WTC11 (cell line): ENCODE measurements around the gene ATP7A. TPM values are rescaled to one million over a fixed set of nuclear protein-coding genes. Genes with fewer than 3 reads are reported as not detected.
"Not testable (repeated sequence)": the region's sequence is repeated elsewhere in the genome, so short reads cannot be mapped to it uniquely, and the experiment has no call there.

Experiments
- ATAC-seq: fragments of 200-7000 bp; cut with Tn5 transposase; 2 replicates; pipeline ENCODE4 v1.10.0; 2021; ENCODE audit warnings: mild to moderate bottlenecking, moderate library complexity
- CTCF ChIA-PET: fragments of 300-600 bp; sonication (Branson Sonifier 250); formaldehyde crosslinking; loops from one replicate; lab custom pipeline; 2021; ENCODE audit warnings: antibody characterized with exemption; lab: Charles Lee
- POLR2A ChIA-PET: fragments of 350-600 bp; sonication (Branson Sonifier 250); formaldehyde crosslinking; loops from one replicate; lab custom pipeline; 2021; ENCODE audit warnings: antibody characterized with exemption; lab: Charles Lee
- DNase-seq: peaks from one replicate; pipeline ENCODE4 v3.0.0; 2021; ENCODE audit warnings: low spot score
- H3K27ac Mint-ChIP-seq: 2 replicates; pipeline ENCODE4 v1.8.0; 2021; ENCODE audit warnings: mixed read lengths
- H3K27me3 Mint-ChIP-seq: 2 replicates; pipeline ENCODE4 v1.8.0; 2021; ENCODE audit warnings: low read depth, mild to moderate bottlenecking, moderate library complexity, mixed read lengths
- H3K36me3 Mint-ChIP-seq: 2 replicates; pipeline ENCODE4 v1.8.0; 2021; ENCODE audit warnings: mixed read lengths
- H3K4me1 Mint-ChIP-seq: 2 replicates; pipeline ENCODE4 v1.8.0; 2022; ENCODE audit warnings: mixed read lengths
- H3K4me3 Mint-ChIP-seq: 2 replicates; pipeline ENCODE4 v1.8.0; 2021; ENCODE audit warnings: mild to moderate bottlenecking, moderate library complexity, mixed read lengths
- H3K9me3 Mint-ChIP-seq: 2 replicates; pipeline ENCODE4 v1.8.0; 2021; ENCODE audit warnings: mixed read lengths
- AFF4 ChIP-seq: sonication (generic); formaldehyde crosslinking; IDR thresholded peaks from 2 replicates; pipeline ENCODE4 v1.8.1; 2023; ENCODE audit warnings: mild to moderate bottlenecking, missing genetic modification reagents, borderline replicate concordance
- E2F5 ChIP-seq: sonication (generic); formaldehyde crosslinking; IDR thresholded peaks from 2 replicates; pipeline ENCODE4 v1.8.1; 2022; ENCODE audit warnings: mild to moderate bottlenecking, moderate library complexity, missing genetic modification reagents
- ESRRA ChIP-seq: sonication (generic); formaldehyde crosslinking; IDR thresholded peaks from 2 replicates; pipeline ENCODE4 v1.8.1; 2022; ENCODE audit warnings: mild to moderate bottlenecking, missing genetic modification reagents, borderline replicate concordance
- FOXJ3 ChIP-seq: sonication (generic); formaldehyde crosslinking; IDR thresholded peaks from 2 replicates; pipeline ENCODE4 v1.9.0; 2021; ENCODE audit warnings: missing genetic modification reagents, mild to moderate bottlenecking, borderline replicate concordance
- FOXP4 ChIP-seq: sonication (generic); formaldehyde crosslinking; IDR thresholded peaks from 2 replicates; pipeline ENCODE4 v1.8.0; 2022; ENCODE audit warnings: mild to moderate bottlenecking, missing genetic modification reagents
- GRHL2 ChIP-seq: fragments of 250-450 bp; sonication (Bioruptor Pico); IDR thresholded peaks from 2 replicates; pipeline ENCODE4 v1.8.0; 2022; ENCODE audit warnings: mild to moderate bottlenecking, moderate library complexity; ENCODE audit not compliant: insufficient replicate concordance, severe bottlenecking
- GTF2I ChIP-seq: fragments of 250-450 bp; sonication (Bioruptor Pico); conservative IDR thresholded peaks from 2 replicates; pipeline ENCODE4 v1.4.0; 2021; ENCODE audit warnings: mild to moderate bottlenecking
- JUN ChIP-seq: sonication (generic); formaldehyde crosslinking; IDR thresholded peaks from 2 replicates; pipeline ENCODE4 v1.8.0; 2023; ENCODE audit warnings: mild to moderate bottlenecking, missing genetic modification reagents
- KAT7 ChIP-seq: sonication (generic); formaldehyde crosslinking; IDR thresholded peaks from 2 replicates; pipeline ENCODE4 v1.8.1; 2023; ENCODE audit warnings: missing genetic modification reagents, mild to moderate bottlenecking, borderline replicate concordance
- MYBL2 ChIP-seq: sonication (generic); formaldehyde crosslinking; IDR thresholded peaks from 2 replicates; pipeline ENCODE4 v1.8.1; 2023; ENCODE audit warnings: mild to moderate bottlenecking, moderate library complexity, missing genetic modification reagents
- NFATC4 ChIP-seq: fragments of 250-450 bp; sonication (Bioruptor Pico); IDR thresholded peaks from 2 replicates; pipeline ENCODE4 v1.9.0; 2021; ENCODE audit warnings: mild to moderate bottlenecking
- NR2C2 ChIP-seq: sonication (generic); formaldehyde crosslinking; IDR thresholded peaks from 2 replicates; pipeline ENCODE4 v1.8.0; 2022; ENCODE audit warnings: mild to moderate bottlenecking, missing genetic modification reagents
- NR3C1 ChIP-seq: sonication (generic); formaldehyde crosslinking; conservative IDR thresholded peaks from 2 replicates; pipeline ENCODE4 v1.8.1; 2023; ENCODE audit warnings: low read depth, mild to moderate bottlenecking, missing genetic modification reagents
- SP1 ChIP-seq: sonication (generic); formaldehyde crosslinking; conservative IDR thresholded peaks from 2 replicates; pipeline ENCODE4 v1.8.1; 2022; ENCODE audit warnings: missing genetic modification reagents
- ZNF121 ChIP-seq: sonication (generic); formaldehyde crosslinking; IDR thresholded peaks from 2 replicates; pipeline ENCODE4 v1.8.0; 2023; ENCODE audit warnings: missing genetic modification reagents
- ZNF317 ChIP-seq: sonication (generic); formaldehyde crosslinking; IDR thresholded peaks from 2 replicates; pipeline ENCODE4 v1.8.1; 2023; ENCODE audit warnings: low read depth, mild to moderate bottlenecking, moderate library complexity, missing genetic modification reagents, borderline replicate concordance
- ZNF416 ChIP-seq: fragments of 250-450 bp; sonication (Bioruptor Pico); IDR thresholded peaks from 2 replicates; pipeline ENCODE4 v1.9.0; 2021; ENCODE audit warnings: mild to moderate bottlenecking, inconsistent platforms
- ZNF423 ChIP-seq: fragments of 250-450 bp; sonication (Bioruptor Pico); IDR thresholded peaks from 2 replicates; pipeline ENCODE4 v2.1.2; 2022; ENCODE audit warnings: mild to moderate bottlenecking, moderate library complexity
- ZNF512 ChIP-seq: sonication (generic); formaldehyde crosslinking; IDR thresholded peaks from 2 replicates; pipeline ENCODE4 v1.8.1; 2022; ENCODE audit warnings: missing genetic modification reagents, borderline replicate concordance
- ZNF532 ChIP-seq: fragments of 250-450 bp; sonication (Bioruptor Pico); IDR thresholded peaks from 2 replicates; pipeline ENCODE4 v1.9.0; 2021; ENCODE audit warnings: mild to moderate bottlenecking, borderline replicate concordance
- total RNA-seq: library from RNA; stranded (reverse); gene quantifications from 3 replicates; pipeline ENCODE4 v1.2.3, GENCODE V29; 2021

Gene ATP7A
- total RNA-seq, 1 experiment from 2014 or later, result 2.8 TPM

GRCh38 chrX:78071331-78071730 lies 160.8 kb downstream of the ATP7A start:
- H3K4me3 Mint-ChIP-seq, result no peak overlapping the region
- H3K9me3 Mint-ChIP-seq, result peaks cover 31% of the 10 kb centered on the region
- TF ChIP-seq NR3C1 (no peak), SP1 (CRISPR knock-in tag) (no peak), GTF2I (no peak), ZNF416 (CRISPR knock-in tag) (no peak), GRHL2 (CRISPR knock-in tag) (no peak), MYBL2 (no peak), ZNF317 (CRISPR knock-in tag) (no peak), ZNF121 (no peak), KAT7 (CRISPR knock-in tag) (no peak), ZNF532 (no peak)
- H3K4me1 Mint-ChIP-seq, result no peaks in the 10 kb centered on the region
- no peak overlapping the region for H3K27ac Mint-ChIP-seq
- POLR2A ChIA-PET, result no interaction called here
- CTCF ChIA-PET, result no interaction called here
- peaks cover 11% of the 10 kb centered on the region for H3K36me3 Mint-ChIP-seq
- DNase-seq (no peak), ATAC-seq (no peak)
- H3K27me3 Mint-ChIP-seq, result no peaks in the 10 kb centered on the region

GRCh38 chrX:78073147-78074077 lies 162.9 kb downstream of the ATP7A start:
- H3K27me3 Mint-ChIP-seq, POLR2A ChIA-PET, H3K4me3 Mint-ChIP-seq, ATAC-seq, CTCF ChIA-PET, DNase-seq, H3K4me1 Mint-ChIP-seq, H3K27ac Mint-ChIP-seq: not testable (repeated sequence)
- Mint-ChIP-seq H3K36me3 (peaks cover 11% of the 10 kb centered on the region), H3K9me3 (peaks cover 25% of the 10 kb centered on the region)

GRCh38 chrX:78074088-78074487 lies 163.6 kb downstream of the ATP7A start:
- POLR2A ChIA-PET, result no interaction called here
- H3K27ac Mint-ChIP-seq, result no peak overlapping the region
- no peak for TF ChIP-seq ZNF512
- TF ChIP-seq FOXP4, result no peak
- no peak for TF ChIP-seq ZNF423
- no peak for TF ChIP-seq JUN (CRISPR knock-in tag)
- no peak for TF ChIP-seq E2F5 (CRISPR knock-in tag)
- TF ChIP-seq NFATC4, result no peak
- TF ChIP-seq FOXJ3, result no peak
- no peak for TF ChIP-seq AFF4 (CRISPR knock-in tag)
- TF ChIP-seq ESRRA, result no peak
- TF ChIP-seq NR2C2 (CRISPR knock-in tag), result no peak

More at GRCh38 chrX:78074088-78074487, 163.6 kb downstream of the ATP7A start:
- peaks cover 20% of the 10 kb centered on the region for H3K9me3 Mint-ChIP-seq
- H3K27me3 Mint-ChIP-seq, result peaks cover 4% of the 10 kb centered on the region; the same call in 1 of the 2 replicates
- H3K36me3 Mint-ChIP-seq, result peaks cover 8% of the 10 kb centered on the region
- no peak for ATAC-seq
- CTCF ChIA-PET, result no interaction called here
- H3K4me1 Mint-ChIP-seq, result no peaks in the 10 kb centered on the region
- DNase-seq, result no peak
- no peak overlapping the region for H3K4me3 Mint-ChIP-seq
